HepG2 (cell line): ENCODE measurements around the gene NBEA. TPM values are rescaled to one million over a fixed set of nuclear protein-coding genes. Genes with fewer than 3 reads are reported as not detected.
A peak's percentile ranks its signal among the peaks of the same experiment; 100 is the strongest.

Source experiments
- ATAC-seq: fragments of 200-7000 bp; cut with Tn5 transposase; 3 replicates; pipeline ENCODE4 v1.9.1; 2020; ENCODE audit warnings: mild to moderate bottlenecking, moderate library complexity
- BruUV-seq: library from RNA; stranded (reverse); fragments of 400-500 nt; replicated peaks from 2 replicates; lab custom pipeline; 2021; lab: Mats Ljungman, UMichigan
- CTCF ChIA-PET: fragments of 300-600 bp; formaldehyde crosslinking; extraction: SDS; loops from one replicate; lab custom pipeline; 2021; ENCODE audit warnings: low total read pairs, inconsistent platforms, low intra/inter-chr PET ratio; lab: Yijun Ruan, JAX
- POLR2A ChIA-PET: fragments of 350-600 bp; sonication (Branson Sonifier 250); formaldehyde crosslinking; loops from one replicate; lab custom pipeline; 2020; ENCODE audit warnings: antibody characterized with exemption, inconsistent platforms; lab: Yijun Ruan, JAX
- DNase-seq: peaks from one replicate; pipeline ENCODE4 v3.0.0-alpha.2; 2015; ENCODE audit warnings: low spot score
- FAIRE-seq: peaks from 3 replicates; lab custom pipeline; 2011; peaks lifted over from hg19 to GRCh38; lab: Jason Lieb, UNC
- H2AFZ ChIP-seq: one replicate; pipeline ENCODE4 v1.6.1; 2011; ENCODE audit warnings: low read length, inconsistent platforms
- H3K27ac ChIP-seq: fragments of 300-600 bp; 3 replicates; pipeline ENCODE4 v1.8.0; 2011; ENCODE audit warnings: mixed run types, mild to moderate bottlenecking, mixed read lengths, low read length, inconsistent platforms; ENCODE audit not compliant: insufficient read depth; ENCODE audit errors: extremely low read length
- H3K27me3 ChIP-seq, 2 experiments: fragments of 200-600 bp in 1 of 2; 2 replicates in 1 of 2; 3 replicates in 1 of 2; pipeline versions ENCODE4 v1.6.0 to v1.8.0; 2011; ENCODE audit warnings: low read length in 2 of 2, mild to moderate bottlenecking in 2 of 2, moderate library complexity in 2 of 2, inconsistent platforms in 1 of 2; ENCODE audit not compliant: insufficient read depth in 2 of 2, control insufficient read depth in 1 of 2
- H3K36me3 ChIP-seq, 2 experiments: fragments of 200-600 bp in 1 of 2; replicated peaks in 1 of 2; 2 replicates in 1 of 2; 3 replicates in 1 of 2; pipeline versions ENCODE4 v1.5.1 to v1.8.0; 2011; ENCODE audit warnings: low read length in 2 of 2, inconsistent platforms in 1 of 2; ENCODE audit not compliant: insufficient read depth in 2 of 2, control insufficient read depth in 1 of 2
- H3K4me1 ChIP-seq: 2 replicates; pipeline ENCODE4 v1.5.1; 2012; ENCODE audit warnings: low read length, inconsistent platforms; ENCODE audit not compliant: insufficient read depth
- H3K4me2 ChIP-seq: 2 replicates; pipeline ENCODE4 v1.6.0; 2011; ENCODE audit warnings: low read depth, low read length, inconsistent platforms
- H3K4me3 ChIP-seq, 3 experiments: fragments of 200-600 bp in 1 of 3; sonication (generic), shearing (Covaris generic) in 1 of 3; replicated peaks in 1 of 3; 2 replicates each; pipeline ENCODE4 v1.5.1; 2011 to 2016; ENCODE audit warnings: low read length in 3 of 3, inconsistent platforms in 2 of 3, low read depth in 2 of 3, mild to moderate bottlenecking in 2 of 3, control low read depth in 1 of 3, mixed read lengths in 1 of 3; ENCODE audit not compliant: insufficient read depth in 1 of 3
- H3K79me2 ChIP-seq: one replicate; pipeline ENCODE4 v1.6.1; 2011; ENCODE audit warnings: low read length, inconsistent platforms; ENCODE audit not compliant: insufficient read depth
- H3K9ac ChIP-seq: 2 replicates; pipeline ENCODE4 v1.6.0; 2011; ENCODE audit warnings: mild to moderate bottlenecking, low read depth, low read length, inconsistent platforms; ENCODE audit not compliant: insufficient read depth
- H3K9me3 ChIP-seq: 2 replicates; pipeline ENCODE4 v1.5.1; 2012; ENCODE audit warnings: mild to moderate bottlenecking, low read length
- H4K20me1 ChIP-seq: 2 replicates; pipeline ENCODE4 v1.6.0; 2011; ENCODE audit warnings: inconsistent platforms, mild to moderate bottlenecking, low read length, moderate library complexity; ENCODE audit not compliant: insufficient read depth
- GATAD2A ChIP-seq: IDR thresholded peaks from 2 replicates; pipeline ENCODE4 v1.6.1; 2016
- IKZF1 ChIP-seq: fragments of 450-650 bp; IDR thresholded peaks from 2 replicates; pipeline ENCODE4 v1.7.1; 2016
- KDM2A ChIP-seq: sonication (generic); formaldehyde crosslinking; IDR thresholded peaks from 2 replicates; pipeline ENCODE4 v1.4.0; 2020; ENCODE audit warnings: low read depth, missing genetic modification reagents, borderline replicate concordance
- ZBTB7A ChIP-seq: sonication (generic); formaldehyde crosslinking; IDR thresholded peaks from 2 replicates; pipeline ENCODE4 v1.8.0; 2022; ENCODE audit warnings: mild to moderate bottlenecking, missing genetic modification reagents
- ZBTB7B ChIP-seq: sonication (generic); formaldehyde crosslinking; IDR thresholded peaks from 2 replicates; pipeline ENCODE4 v1.4.0; 2020; ENCODE audit warnings: missing genetic modification reagents
- ZNF280D ChIP-seq: sonication (generic); formaldehyde crosslinking; IDR thresholded peaks from 2 replicates; pipeline ENCODE4 v1.5.1; 2020; ENCODE audit warnings: mild to moderate bottlenecking, missing genetic modification reagents
- WGBS: methylation state at CpG from one replicate; pipeline ENCODE4 v1.1.6; 2017; ENCODE audit warnings: low lambda C conversion rate; 5-methylcytosine and 5-hydroxymethylcytosine counted together
- in situ Hi-C: cut with HindIII; loops from 2 replicates; pipeline ENCODE4 v1.10.0; 2017; ENCODE audit warnings: low pct_unique_long_range_greater_than_20kb; ENCODE audit not compliant: extremely low pct_ligation_motif_present
- intact Hi-C: fragments of 100-400 bp; cut with micrococcal nuclease; formaldehyde crosslinking; loops from one replicate; pipeline ENCODE4 v1.10.0; 2022; ENCODE audit not compliant: unreplicated experiment
- polyA plus RNA-seq, 8 experiments: library from polyadenylated mRNA; depleted of rRNA in 3 of 8; stranded (reverse) in 7 of 8; unstranded in 1 of 8; fragments of >200 nt; fragmentation: Illumina TruSeq in 4 of 8; extraction: Trizol in 4 of 8; gene quantifications; 2 replicates each; pipeline versions ENCODE4 v1.2.1 to v1.2.3, GENCODE V29; 2011 to 2016; ENCODE audit warnings: low read depth in 4 of 8, missing spikeins in 1 of 8, mixed read lengths in 1 of 8; ENCODE audit not compliant: insufficient read depth in 1 of 8
- total RNA-seq, 5 experiments: library from RNA; depleted of rRNA; stranded (reverse); fragments of >200 nt; fragmentation: Illumina TruSeq; extraction: Trizol; gene quantifications; 2 replicates each; pipeline ENCODE4 v1.2.3, GENCODE V29; 2016; ENCODE audit warnings: low read depth in 1 of 5
- TF ChIP-seq, protein P1 (sequence below): sonication (generic); formaldehyde crosslinking; IDR thresholded peaks from 2 replicates; pipeline ENCODE4 v1.4.0; 2020; ENCODE audit warnings: mild to moderate bottlenecking, missing genetic modification reagents
- TF ChIP-seq, protein P2 (sequence below): sonication (generic); formaldehyde crosslinking; IDR thresholded peaks from 2 replicates; pipeline ENCODE4 v1.5.1; 2020; ENCODE audit warnings: missing genetic modification reagents, mild to moderate bottlenecking, borderline replicate concordance
- TF ChIP-seq, protein P3 (sequence below): sonication (generic); formaldehyde crosslinking; IDR thresholded peaks from 2 replicates; pipeline ENCODE4 v1.5.0; 2020; ENCODE audit warnings: missing genetic modification reagents, mild to moderate bottlenecking, borderline replicate concordance

The NBEA gene
- total and polyA plus RNA-seq, 2 of the 13 experiments (the other 11 are each of a cell fraction or from before 2014, with no cell fraction given) = 2.7 to 2.8 TPM

DNA sequence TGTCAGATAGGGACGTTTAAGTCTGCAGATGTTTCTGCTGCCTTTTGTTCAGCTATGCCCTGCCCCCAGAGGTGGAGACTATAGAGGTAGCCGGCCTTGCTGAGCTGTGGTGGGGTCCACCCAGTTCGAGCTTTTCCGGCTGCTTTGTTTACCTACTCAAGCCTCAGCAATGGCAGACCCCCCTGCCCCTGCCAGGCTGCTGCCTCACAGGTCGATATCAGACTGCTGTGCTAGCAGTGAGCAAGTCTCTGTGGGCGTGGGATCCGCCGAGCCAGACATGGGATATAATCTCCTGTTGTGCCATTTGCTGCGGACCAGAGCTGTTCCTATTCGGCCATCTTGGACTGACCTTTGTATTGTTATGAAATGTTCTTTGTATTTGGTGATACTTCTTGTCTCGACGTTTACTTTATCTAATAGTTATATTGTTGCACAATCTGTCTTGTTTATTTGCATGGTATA is 46.3 kb downstream of the NBEA start:
- CTCF ChIA-PET = no interaction called here
- no peak overlapping the region for H2AFZ ChIP-seq
- TF ChIP-seq ZNF280D (CRISPR knock-in tag) = peak; percentile 98
- TF ChIP-seq GATAD2A = peak; percentile 54
- TF ChIP-seq, protein P1, sequence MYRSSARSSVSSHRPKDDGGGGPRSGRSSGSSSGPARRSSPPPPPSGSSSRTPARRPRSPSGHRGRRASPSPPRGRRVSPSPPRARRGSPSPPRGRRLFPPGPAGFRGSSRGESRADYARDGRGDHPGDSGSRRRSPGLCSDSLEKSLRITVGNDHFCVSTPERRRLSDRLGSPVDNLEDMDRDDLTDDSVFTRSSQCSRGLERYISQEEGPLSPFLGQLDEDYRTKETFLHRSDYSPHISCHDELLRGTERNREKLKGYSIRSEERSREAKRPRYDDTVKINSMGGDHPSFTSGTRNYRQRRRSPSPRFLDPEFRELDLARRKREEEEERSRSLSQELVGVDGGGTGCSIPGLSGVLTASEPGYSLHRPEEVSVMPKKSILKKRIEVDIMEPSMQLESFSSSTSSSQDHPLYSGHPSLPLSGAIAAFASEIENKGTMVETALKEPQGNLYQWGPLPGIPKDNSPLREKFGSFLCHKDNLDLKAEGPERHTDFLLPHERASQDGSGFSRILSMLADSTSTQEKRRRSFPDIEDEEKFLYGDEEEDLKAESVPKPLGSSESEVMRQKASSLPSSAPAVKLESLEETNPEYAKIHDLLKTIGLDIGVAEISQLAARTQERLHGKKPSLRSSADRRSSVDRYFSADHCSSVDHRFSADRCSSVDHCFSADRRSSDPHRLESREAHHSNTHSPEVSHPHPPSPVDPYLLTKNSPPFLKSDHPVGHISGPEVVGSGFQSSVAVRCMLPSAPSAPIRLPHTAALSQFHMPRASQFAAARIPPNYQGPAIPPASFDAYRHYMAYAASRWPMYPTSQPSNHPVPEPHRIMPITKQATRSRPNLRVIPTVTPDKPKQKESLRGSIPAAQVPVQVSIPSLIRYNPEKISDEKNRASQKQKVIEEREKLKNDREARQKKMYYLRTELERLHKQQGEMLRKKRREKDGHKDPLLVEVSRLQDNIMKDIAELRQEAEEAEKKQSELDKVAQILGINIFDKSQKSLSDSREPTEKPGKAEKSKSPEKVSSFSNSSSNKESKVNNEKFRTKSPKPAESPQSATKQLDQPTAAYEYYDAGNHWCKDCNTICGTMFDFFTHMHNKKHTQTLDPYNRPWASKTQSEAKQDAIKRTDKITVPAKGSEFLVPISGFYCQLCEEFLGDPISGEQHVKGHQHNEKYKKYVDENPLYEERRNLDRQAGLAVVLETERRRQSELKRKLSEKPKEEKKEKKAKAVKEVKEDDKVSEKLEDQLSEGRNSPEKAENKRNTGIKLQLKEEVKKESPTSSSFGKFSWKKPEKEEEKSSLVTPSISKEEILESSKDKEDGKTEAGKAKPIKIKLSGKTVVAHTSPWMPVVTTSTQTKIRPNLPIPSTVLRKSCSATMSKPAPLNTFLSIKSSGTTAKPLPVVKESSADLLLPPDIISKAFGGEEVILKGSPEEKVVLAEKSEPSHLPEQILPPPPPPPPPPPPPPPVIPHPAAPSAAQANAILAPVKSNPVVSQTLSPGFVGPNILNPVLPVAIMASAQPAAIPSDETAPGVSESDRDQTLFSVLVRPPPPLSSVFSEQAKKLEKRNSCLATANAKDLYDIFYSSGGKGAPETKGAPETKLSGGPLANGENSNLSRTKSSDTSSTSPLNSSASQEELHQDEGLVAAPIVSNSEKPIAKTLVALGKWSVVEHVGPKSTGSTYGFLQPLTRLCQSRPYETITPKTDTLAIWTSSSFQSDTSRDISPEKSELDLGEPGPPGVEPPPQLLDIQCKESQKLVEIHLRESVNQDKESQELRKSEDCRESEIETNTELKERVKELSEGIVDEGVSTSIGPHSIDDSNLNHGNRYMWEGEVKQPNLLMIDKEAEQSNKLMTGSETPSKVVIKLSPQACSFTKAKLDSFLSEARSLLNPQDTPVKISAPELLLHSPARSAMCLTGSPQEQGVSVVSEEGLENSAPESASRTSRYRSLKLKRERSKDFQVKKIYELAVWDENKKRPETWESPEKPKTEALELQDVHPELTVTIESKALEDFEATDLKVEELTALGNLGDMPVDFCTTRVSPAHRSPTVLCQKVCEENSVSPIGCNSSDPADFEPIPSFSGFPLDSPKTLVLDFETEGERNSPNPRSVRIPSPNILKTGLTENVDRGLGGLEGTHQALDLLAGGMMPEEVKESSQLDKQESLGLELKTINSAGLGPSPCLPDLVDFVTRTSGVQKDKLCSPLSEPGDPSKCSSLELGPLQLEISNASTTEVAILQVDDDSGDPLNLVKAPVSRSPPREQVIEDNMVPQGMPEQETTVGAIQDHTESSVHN = no peak
- peak; percentile 89 for TF ChIP-seq ZBTB7A (CRISPR knock-in tag)
- TF ChIP-seq ZBTB7B = peak; percentile 55; the same call in 1 of the 2 replicates
- TF ChIP-seq, protein P2, sequence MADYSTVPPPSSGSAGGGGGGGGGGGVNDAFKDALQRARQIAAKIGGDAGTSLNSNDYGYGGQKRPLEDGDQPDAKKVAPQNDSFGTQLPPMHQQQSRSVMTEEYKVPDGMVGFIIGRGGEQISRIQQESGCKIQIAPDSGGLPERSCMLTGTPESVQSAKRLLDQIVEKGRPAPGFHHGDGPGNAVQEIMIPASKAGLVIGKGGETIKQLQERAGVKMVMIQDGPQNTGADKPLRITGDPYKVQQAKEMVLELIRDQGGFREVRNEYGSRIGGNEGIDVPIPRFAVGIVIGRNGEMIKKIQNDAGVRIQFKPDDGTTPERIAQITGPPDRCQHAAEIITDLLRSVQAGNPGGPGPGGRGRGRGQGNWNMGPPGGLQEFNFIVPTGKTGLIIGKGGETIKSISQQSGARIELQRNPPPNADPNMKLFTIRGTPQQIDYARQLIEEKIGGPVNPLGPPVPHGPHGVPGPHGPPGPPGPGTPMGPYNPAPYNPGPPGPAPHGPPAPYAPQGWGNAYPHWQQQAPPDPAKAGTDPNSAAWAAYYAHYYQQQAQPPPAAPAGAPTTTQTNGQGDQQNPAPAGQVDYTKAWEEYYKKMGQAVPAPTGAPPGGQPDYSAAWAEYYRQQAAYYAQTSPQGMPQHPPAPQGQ (CRISPR knock-in tag) = no peak
- 0 out of 2 replicates have a peak, but pooled peaks have one; percentile 58 for TF ChIP-seq KDM2A (CRISPR knock-in tag)
- TF ChIP-seq IKZF1 = no peak
- TF ChIP-seq, protein P3, sequence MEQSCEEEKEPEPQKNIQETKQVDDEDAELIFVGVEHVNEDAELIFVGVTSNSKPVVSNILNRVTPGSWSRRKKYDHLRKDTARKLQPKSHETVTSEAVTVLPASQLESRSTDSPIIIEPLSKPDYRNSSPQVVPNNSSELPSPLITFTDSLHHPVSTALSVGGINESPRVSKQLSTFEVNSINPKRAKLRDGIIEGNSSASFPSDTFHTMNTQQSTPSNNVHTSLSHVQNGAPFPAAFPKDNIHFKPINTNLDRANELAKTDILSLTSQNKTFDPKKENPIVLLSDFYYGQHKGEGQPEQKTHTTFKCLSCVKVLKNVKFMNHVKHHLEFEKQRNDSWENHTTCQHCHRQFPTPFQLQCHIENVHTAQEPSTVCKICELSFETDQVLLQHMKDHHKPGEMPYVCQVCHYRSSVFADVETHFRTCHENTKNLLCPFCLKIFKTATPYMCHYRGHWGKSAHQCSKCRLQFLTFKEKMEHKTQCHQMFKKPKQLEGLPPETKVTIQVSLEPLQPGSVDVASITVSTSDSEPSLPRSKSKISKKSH (CRISPR knock-in tag) = 0 out of 2 replicates have a peak, but pooled peaks have one; percentile 67

More for the DNA sequence above, 46.3 kb downstream of the NBEA start:
- peak; percentile 10 for DNase-seq
- FAIRE-seq = no peak
- no peaks in the 10 kb centered on the region for H3K27me3 ChIP-seq
- no peak overlapping the region for H3K4me3 ChIP-seq
- peaks cover 26% of the 10 kb centered on the region for H3K9me3 ChIP-seq
- peak overlapping the region; percentile 51 for H3K4me2 ChIP-seq
- intact Hi-C loops = no loop called here
- peaks cover 22% of the 10 kb centered on the region for H3K4me1 ChIP-seq
- ATAC-seq = peak; percentile 84
- in situ Hi-C loops = no loop called here
- no peak overlapping the region for H3K27ac ChIP-seq
- no peaks in the 10 kb centered on the region for H3K79me2 ChIP-seq
- no TSS peak for BruUV-seq
- H3K9ac ChIP-seq = no peak overlapping the region
- 18% methylated on average over 8 of the region's 12 CpGs for WGBS
- POLR2A ChIA-PET = no interaction called here
- H3K36me3 ChIP-seq = no peaks in the 10 kb centered on the region
- H4K20me1 ChIP-seq = no peaks in the 10 kb centered on the region
